Mesodermal cell (in vitro differentiated cells): ENCODE measurements around the gene PPP1R2.
"Not testable (repeated sequence)": the region's sequence is repeated elsewhere in the genome, so short reads cannot be mapped to it uniquely, and the experiment has no call there.

ENCODE experiments used
- H3K27ac ChIP-seq: 2 replicates; pipeline ENCODE4 v1.7.0; 2013; ENCODE audit warnings: mild to moderate bottlenecking, low read depth, low read length, moderate library complexity; ENCODE audit not compliant: severe bottlenecking
- H3K36me3 ChIP-seq: 2 replicates; pipeline ENCODE4 v1.7.1; 2013; ENCODE audit warnings: mild to moderate bottlenecking, low read length, moderate library complexity; ENCODE audit not compliant: control insufficient read depth, insufficient read depth
- H3K4me1 ChIP-seq: one replicate; pipeline ENCODE4 v1.7.1; 2013; ENCODE audit warnings: mild to moderate bottlenecking, low read length; ENCODE audit not compliant: insufficient read depth, control insufficient read depth, poor library complexity, severe bottlenecking
- H3K4me3 ChIP-seq: 2 replicates; pipeline ENCODE4 v1.7.0; 2013; ENCODE audit warnings: low read length, control low read depth, mild to moderate bottlenecking; ENCODE audit not compliant: insufficient read depth, poor library complexity, severe bottlenecking; ENCODE audit errors: extremely low read depth
- H3K9me3 ChIP-seq: 2 replicates; pipeline ENCODE4 v1.7.1; 2013; ENCODE audit warnings: mild to moderate bottlenecking, low read length, moderate library complexity; ENCODE audit not compliant: control insufficient read depth
- WGBS, 2 experiments: methylation state at CpG; one replicate each; pipeline ENCODE4 v1.1.5; 2013; ENCODE audit warnings: missing lambda C conversion rate in 2 of 2; ENCODE audit not compliant: insufficient coverage in 2 of 2; 5-methylcytosine and 5-hydroxymethylcytosine counted together

Gene PPP1R2

DNA sequence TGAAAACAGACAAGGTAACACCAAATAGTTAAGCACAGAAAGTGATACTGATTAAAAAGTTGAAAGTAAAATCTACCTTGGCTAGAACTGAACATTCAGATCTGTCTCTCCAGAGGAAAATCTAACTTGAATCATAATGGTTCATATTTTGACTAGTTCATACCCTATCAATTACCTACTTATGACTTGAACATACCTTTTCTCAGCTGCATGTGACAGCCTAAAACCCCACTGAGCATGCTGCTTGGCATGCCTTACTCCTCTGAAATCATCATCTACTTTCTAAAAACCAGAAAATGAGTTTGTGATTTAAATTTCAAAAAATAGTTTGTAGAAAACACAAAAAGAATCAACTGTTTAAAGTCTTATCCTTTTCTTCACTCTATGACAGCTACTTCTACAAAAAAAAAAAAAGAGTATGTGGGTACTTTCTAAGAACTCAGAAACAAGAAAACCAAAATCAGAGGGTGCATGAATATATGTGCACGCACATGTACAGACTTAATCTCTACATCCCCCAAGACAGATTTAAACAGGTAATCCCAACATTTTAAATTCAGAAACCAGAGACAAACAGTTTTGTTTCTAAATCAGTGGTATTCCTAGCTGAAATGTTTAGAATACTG is 28.4 kb downstream of the PPP1R2 start:
- H3K36me3 ChIP-seq = peaks cover 17% of the 10 kb centered on the region
- H3K4me1 ChIP-seq, H3K9me3 ChIP-seq, H3K4me3 ChIP-seq, H3K27ac ChIP-seq: not testable (repeated sequence)
- WGBS, 2 experiments = no CpG with 5 or more reads among the region's 1 CpG

DNA sequence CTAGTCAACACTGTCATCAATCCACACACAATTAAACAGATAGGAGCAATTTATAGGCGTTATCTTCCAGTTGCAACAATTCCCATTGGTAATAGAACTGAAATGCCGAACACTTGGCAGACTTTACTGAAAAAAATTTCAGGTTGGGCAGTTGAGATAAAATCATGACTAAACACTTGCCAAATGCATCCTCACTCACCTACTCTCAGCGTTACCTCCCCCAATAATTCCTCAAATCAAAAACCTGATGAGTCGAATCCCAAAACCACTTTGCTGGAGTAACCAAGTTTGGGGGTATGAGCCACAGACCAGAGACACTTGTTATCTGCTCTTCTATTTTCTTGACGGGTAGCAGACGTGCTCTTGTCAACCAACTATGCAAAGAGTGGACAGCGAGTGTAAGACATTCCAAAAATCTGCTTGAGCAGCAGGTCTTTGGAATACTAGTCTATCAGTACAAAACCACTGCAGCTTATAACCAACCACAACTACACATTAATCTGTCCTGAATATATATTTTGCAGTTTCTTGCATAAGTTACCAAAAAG is 30.3 kb downstream of the PPP1R2 start:
- WGBS, 2 experiments = 86 to 94% methylated on average over 4 to 7 of the region's 7 CpGs

DNA sequence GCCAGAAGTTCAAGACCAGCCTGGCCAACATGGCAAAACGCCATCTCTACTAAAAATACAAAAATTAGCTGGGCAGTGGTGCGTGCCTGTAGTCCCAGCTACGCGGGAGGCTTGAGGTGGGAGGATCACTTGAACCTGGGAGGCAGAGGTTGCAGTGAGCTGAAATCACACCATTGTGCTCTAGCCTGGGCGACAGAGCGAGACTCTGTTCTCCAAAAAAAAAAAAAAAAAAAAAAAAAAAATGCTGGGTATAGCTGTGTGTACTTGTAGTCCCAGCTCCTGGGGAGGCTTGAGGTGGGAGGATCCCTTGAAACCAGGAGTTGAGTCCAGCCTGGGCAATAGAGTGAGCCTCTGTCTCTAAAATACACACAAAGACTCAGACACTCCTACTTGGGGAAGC is 32.0 kb downstream of the PPP1R2 start:
- no peaks in the 10 kb centered on the region for H3K4me1 ChIP-seq
- H3K36me3 ChIP-seq = peaks cover 6% of the 10 kb centered on the region
- H3K27ac ChIP-seq = no peak overlapping the region
- no peaks in the 10 kb centered on the region for H3K9me3 ChIP-seq
- 100% methylated on average over 3 of the region's 6 CpGs; no CpG with 5 or more reads in 1 of the 2 experiments for WGBS, 2 experiments
- H3K4me3 ChIP-seq = no peak overlapping the region

More for the DNA sequence above, 30.3 kb downstream of the PPP1R2 start:
- H3K4me1 ChIP-seq = no peaks in the 10 kb centered on the region
- peak overlapping the region; percentile 48 for H3K27ac ChIP-seq
- H3K9me3 ChIP-seq = no peaks in the 10 kb centered on the region
- H3K4me3 ChIP-seq = no peak overlapping the region
- peaks cover 8% of the 10 kb centered on the region for H3K36me3 ChIP-seq

DNA sequence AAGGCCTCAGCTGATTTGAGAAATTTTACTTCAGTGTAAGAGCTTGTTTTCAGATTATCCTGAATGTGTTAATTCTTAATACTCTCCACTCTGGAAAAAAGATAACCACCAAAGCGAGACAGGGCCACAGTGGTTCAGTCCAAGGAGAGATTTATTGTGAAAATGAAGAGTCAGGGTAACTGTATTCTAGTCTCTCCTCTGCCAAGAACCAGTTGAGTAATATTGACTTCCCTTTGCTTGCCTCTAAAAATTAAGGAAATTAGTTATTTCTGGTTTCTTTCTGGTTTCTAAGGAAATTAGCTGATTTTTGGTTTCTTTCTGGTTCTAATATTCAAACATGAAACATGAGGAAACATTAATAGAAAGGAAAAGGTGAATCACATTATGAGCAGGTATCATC is 34.9 kb downstream of the PPP1R2 start:
- peaks cover 4% of the 10 kb centered on the region for H3K36me3 ChIP-seq
- no peaks in the 10 kb centered on the region for H3K4me1 ChIP-seq
- H3K4me3 ChIP-seq = no peak overlapping the region
- H3K27ac ChIP-seq = no peak overlapping the region
- no CpG with 5 or more reads among the region's 1 CpG for WGBS, 2 experiments
- no peaks in the 10 kb centered on the region for H3K9me3 ChIP-seq

DNA sequence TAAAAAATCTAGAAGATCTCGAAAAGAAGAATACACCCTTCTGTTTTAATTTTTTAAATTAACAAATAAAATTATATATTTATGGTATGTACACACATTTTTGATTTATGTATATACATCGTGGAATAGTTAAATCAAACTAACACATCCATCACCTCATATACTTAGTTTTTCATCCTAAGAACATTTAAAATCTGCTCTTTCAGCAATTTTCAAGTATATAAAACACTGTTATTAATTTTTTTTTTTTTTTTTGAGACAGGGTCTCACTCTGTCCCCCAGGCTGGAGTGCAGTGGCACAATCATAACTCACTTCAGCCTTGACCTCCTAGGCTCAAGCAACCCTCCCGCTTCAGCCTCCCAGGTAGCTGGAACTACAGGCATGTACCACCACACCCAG is 67.5 kb downstream of the PPP1R2 start:
- H3K27ac ChIP-seq = no peak overlapping the region
- H3K4me1 ChIP-seq = no peaks in the 10 kb centered on the region
- H3K4me3 ChIP-seq = no peak overlapping the region
- H3K9me3 ChIP-seq = no peaks in the 10 kb centered on the region
- 75 to 86% methylated on average over 1 of the region's 3 CpGs for WGBS, 2 experiments
- H3K36me3 ChIP-seq = no peaks in the 10 kb centered on the region

DNA sequence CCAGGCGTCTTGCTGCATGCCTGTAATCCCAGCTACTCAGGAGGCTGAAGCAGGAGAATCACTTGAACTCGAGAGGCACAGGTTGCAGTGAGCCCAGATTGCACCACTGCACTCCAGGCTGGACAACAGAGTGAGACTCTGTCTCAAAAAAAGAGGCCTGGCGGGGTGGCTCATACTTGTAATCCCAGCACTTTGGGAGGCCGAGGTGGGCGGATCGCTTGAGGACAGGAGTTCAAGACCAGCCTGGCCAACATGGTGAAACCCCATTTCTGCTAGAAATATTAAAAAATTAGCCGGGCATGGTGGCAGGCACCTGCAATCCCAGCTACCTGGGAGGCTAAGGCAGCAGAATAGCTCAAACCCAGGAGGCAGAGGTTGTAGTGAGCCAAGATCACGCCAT is 68.0 kb downstream of the PPP1R2 start:
- H3K4me1 ChIP-seq, H3K27ac ChIP-seq, H3K36me3 ChIP-seq, H3K4me3 ChIP-seq, H3K9me3 ChIP-seq: not testable (repeated sequence)
- WGBS, 2 experiments = 79 to 83% methylated on average over 7 of the region's 8 CpGs

DNA sequence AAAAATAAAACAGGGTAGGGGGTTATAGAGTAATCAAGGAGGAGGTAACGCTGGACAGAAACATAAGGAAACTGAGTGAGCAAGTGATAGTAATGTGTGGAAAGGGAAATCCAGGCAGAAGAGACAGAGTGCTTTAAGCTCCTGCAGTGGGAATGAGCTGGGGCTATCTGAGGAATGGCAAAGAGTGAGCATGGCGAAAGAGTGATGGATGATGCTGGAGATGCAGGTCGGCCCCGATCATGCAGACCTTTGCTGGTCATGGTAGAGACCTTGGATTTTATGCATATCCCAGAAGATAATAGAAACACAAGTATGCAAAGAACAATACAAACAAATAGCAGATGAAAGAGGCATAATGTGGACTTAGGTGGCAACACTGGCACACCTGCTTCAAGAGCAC is 74.3 kb downstream of the PPP1R2 start:
- no peak overlapping the region for H3K27ac ChIP-seq
- peaks cover 5% of the 10 kb centered on the region for H3K9me3 ChIP-seq
- WGBS, 2 experiments = 85 to 100% methylated on average over 1 to 2 of the region's 4 CpGs
- H3K36me3 ChIP-seq = no peaks in the 10 kb centered on the region
- no peak overlapping the region for H3K4me3 ChIP-seq
- no peaks in the 10 kb centered on the region for H3K4me1 ChIP-seq

DNA sequence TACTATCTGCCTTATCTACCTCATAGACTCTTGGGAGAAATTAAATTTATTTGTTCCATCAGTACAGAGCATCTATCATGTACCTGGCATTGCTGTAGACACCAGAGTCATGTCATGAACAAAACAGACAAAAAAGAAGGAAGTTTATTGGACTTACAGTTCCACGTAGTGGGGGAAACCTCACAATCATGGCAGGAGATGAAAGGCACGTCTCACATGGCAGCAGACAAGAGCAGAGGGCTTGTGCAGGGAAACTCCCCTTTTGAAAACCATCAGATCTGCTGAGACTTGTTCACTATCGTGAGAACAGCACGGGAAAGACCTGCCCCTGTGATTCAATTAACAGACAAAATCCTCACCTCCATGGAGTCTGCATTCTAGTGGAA is 74.7 kb downstream of the PPP1R2 start:
- Histone ChIP-seq H3K4me3 (no peak overlapping the region), H3K4me1 (no peaks in the 10 kb centered on the region), H3K9me3 (peaks cover 5% of the 10 kb centered on the region), H3K36me3 (no peaks in the 10 kb centered on the region), H3K27ac (no peak overlapping the region)
- 86 to 88% methylated on average over 2 of the region's 4 CpGs for WGBS, 2 experiments

DNA sequence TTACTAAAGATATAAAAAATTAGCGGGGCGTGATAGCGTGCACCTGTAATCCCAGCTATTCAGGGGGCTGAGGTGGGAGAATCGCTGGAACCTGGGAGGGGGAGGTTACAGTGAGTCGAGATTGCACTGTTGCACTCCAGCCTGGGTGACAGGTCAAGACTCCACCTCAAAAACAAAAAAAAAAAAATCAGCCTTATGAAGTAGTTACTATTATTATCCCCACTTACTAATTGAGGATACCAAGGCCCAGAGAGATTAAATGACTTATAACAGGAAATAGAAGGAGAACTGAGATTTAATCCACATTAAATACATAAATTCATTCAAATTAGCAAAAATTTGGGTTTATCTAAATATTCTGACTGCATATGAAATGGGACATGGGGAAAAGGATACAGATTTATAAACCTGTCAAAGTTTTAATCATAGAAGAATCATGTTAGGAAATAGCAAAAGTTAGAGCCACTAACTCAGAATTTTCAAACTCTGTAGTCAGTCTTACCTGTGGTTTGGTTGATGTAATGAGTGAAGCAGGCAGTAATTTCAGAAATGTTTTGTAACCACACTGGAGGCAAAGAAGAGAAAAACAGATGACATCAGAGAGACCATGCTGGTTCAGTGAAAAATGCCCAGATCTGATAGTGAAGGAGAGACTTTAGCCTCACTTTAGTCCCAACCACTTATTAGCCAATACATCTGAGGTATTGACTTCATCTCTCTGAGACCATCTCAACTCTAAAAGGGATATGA is 75.3 kb downstream of the PPP1R2 start:
- H3K27ac ChIP-seq = no peak overlapping the region
- H3K4me3 ChIP-seq = no peak overlapping the region
- peaks cover 5% of the 10 kb centered on the region for H3K9me3 ChIP-seq
- WGBS, 2 experiments = 95 to 100% methylated on average over 3 of the region's 5 CpGs
- H3K36me3 ChIP-seq = no peaks in the 10 kb centered on the region
- no peaks in the 10 kb centered on the region for H3K4me1 ChIP-seq

DNA sequence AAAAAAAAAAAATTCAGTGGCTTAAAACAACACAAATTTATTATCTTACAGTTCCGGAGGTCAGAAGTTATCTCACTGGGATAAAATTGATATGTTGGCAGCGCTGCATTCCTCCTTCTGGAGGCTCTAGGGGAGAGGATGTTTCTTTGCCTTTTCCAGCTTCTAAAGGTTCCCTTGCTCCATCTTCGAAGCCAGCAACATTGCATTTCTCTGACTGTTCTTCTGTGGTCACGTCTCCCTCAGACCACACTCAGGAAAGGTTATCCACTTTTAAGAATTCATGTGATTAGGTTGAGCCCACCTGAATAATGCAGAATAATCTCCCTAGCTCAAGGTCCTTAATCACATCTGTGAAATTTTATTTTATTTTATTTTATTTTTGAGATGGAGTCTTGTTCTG is 76.9 kb downstream of the PPP1R2 start:
- Histone ChIP-seq H3K4me1 (no peaks in the 10 kb centered on the region), H3K4me3 (no peak overlapping the region), H3K27ac (no peak overlapping the region), H3K9me3 (peaks cover 5% of the 10 kb centered on the region), H3K36me3 (no peaks in the 10 kb centered on the region)
- 80% methylated on average over 1 of the region's 4 CpGs; no CpG with 5 or more reads in 1 of the 2 experiments for WGBS, 2 experiments
